Activated CD4-positive, alpha-beta T cell treated with anti-CD3 and anti-CD28 coated beads for 4 hours (primary cell): ENCODE results near the gene SOWAHC.

Experiments used
- DNase-seq, 2 donors: peaks; one replicate each; pipeline ENCODE4 v3.0.0-alpha.2; 2020

SOWAHC gene

DNA sequence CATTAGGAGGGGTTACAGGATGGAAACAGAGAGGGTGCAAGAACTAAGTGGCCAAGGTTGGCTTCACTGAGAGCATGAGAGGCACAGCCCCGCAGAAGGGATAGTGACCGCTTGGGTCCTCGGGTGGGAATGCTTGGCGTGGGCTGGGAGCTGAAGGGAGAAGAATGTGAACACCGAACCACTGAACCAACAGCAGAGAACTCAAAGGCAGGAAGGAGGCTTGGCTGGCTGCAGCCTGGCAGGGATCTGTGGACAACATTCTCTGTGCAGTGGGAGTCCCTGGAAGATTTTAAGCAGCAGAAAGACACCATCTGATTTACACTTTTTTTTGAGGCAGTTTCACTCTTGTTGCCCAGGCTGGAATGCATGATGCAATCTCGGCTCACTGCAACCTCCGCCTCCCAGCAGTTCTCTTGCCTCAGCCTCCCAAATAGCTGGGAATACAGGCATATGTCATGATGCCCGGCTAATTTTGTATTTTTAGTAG lies 33.9 kb downstream of the SOWAHC start:
- DNase-seq, result no peak

DNA sequence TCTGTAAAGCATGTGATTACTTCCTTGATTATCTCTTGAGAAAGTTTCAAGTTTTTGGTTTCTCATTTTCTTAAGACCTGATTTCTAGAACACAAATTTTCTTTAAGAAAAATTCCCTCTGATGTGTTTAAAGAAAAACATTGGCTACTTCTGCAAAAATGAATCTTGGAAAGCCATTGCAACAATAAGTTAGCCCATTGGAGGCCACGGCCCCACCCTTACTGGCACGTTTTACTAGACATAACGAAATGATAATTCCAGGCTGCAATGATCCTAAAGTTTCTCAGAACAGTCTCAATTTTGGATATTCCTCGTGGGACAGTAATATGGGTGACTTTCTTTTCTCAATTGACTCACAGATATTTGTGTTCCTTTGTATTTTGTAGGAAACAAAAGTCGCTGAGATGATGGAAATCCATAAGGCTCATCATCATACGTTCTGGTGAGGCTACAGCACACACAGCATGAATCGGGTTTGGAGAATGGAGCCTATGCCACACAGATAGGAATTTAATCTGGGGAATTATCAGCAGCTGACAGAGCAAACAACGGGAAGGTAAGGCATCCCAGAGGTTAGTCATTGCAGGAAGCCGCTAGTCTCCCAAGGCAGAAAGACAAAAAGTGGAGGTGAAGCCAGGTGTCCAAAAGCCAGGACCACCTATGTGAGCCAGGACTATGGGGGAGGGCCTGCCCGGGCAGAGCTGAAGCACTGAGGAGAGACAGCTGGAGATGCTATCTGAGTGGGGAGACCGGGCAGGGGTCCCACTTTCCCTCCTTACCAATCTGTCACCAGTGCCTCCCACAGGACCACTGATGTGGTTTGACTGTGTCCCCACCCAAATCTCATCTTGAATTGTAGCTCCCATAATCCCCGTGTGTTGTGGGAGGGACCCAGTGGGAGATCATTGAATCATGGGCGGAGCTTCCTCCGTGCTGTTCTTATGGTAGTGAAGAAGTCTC lies 35.9 kb downstream of the SOWAHC start:
- no peak for DNase-seq

DNA sequence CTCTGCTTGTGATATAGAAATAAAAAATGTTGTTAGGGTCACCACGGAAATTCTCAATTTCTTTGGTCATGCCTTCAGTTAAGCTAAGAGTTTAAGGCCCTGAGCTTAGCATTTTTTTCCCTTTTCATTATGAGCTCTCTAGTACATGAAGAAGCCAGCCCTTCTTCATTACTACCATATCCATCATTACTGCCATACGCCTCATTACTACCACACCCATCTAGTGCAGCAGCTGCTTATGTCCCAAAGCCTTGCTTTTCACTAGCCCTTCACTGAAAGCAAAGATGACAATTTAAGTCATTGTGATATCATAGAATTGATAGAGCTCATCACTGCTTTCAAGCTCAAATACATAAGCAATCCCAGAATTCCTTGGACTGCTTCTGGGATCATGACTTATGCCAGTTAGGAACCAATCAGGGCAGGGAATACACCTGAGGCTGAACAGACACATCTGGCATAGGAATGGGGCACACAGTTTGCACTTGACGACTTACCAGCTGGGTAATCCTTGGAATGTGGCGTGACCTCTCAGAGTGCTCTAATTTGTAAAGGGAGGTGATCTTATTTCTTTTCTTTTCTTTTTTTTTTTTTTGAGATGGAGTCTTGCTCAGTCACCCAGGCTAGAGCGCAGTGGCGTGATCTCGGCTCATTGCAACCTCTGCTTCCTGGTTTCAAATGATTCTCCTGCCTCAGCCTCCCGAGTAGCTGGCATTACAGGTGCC lies 40.3 kb downstream of the SOWAHC start:
- DNase-seq, result no peak

DNA sequence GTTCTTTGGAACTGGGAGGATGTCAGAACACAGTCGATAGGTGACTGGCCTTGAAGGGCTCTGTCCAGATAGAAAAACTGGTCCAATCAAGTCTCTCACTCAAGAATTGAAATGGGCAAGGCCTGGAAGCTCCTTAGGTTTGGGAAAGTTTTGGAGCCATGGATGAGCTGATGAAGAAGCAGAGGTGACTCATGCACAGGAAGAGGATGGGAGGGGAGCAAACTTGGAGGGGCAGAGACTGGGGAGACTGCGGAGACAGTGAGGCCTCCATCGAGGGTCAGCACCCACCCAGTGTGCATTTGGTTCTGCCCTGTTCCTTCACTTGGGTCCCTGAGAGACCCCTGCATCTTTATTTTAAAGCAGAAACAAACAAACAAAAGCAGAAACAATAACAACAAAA lies 41.1 kb downstream of the SOWAHC start:
- no peak for DNase-seq

DNA sequence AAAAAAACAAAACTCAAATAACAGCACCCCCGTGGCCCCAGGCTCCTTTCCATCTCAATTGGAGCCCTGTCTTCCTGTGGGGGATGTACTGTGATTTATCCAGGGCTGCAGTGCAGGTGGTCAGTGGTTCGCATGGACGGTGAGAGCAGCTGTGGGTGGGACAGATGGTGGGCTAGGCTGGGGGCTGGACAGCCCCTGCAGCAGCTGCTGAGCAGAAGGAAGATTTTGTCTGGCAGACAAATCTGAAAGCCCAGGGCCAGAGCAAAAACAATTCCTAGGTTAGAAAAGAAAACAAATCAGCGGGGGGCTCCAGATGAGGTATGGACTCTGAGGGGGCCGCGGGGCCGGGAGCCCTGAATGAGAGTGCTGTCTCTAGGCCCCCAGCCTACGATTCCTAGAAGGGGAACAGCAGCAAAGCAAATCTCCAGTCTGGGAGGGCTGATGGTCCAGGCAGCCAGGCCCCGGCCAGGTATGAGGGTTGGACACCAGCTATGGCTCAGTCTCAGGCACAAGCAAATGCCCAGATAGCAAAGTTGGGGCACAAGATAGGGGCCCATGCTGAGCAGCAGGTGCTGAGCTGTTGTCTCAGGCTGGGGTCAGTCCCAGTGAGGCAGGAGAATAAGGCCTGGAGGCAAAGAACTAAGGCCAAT lies 45.4 kb downstream of the SOWAHC start:
- no peak for DNase-seq

DNA sequence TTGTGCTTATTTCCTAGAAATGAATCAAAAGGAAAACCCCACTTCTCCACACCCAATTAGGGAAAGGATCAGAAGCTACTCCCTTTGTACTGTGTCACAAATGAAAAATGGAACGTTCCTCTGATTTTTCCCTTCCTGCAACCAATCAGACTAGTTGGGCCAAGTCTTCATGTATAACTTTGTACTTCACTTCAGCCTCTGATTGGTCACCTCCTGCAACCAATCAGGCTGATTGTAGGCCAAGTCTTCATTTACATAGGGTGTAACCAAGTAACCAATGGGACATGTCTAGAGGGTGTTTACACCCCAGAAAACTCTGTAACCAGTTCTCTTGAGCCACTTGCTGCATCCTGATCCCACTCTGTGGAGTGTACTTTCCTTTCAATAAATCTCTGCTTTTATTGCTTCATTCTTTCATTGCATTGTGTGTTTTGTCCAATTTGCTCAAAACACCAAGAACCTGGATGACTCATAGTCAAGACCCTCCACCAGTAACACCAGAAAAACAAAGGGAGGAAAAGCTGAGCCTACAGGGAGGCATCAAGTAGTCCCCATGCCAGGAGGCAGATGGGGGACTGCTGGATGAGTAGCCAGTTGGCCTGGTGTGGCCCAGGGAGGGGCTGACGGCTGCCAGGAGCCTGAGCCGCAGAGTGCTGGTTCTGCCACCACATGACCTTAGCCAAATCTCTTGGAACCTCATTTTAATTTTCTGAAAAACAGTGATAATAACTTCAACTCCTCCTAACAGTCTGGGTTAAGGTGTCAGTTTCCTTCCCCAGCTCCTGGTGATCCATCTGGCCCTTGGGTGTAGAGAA lies 46.1 kb downstream of the SOWAHC start:
- DNase-seq, result no peak

DNA sequence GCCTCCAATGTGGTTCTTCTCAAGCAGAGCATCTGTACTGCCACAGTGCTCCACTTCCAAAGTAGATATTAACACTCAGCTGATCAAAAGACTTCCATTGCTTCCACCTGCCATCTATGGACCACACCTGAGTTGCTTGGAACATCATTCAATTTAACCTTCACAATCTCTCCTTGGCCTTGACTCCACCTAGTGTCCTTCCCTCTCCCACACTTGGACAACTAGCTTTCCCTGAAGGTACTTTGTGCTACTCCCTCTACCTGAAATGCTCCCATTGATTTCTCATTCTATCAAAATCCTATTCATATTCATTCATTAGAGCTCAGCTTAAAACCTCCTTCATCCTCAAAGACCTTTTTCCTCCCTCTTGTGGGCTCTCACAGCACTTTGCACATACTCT lies 48.7 kb downstream of the SOWAHC start:
- DNase-seq, result no peak

DNA sequence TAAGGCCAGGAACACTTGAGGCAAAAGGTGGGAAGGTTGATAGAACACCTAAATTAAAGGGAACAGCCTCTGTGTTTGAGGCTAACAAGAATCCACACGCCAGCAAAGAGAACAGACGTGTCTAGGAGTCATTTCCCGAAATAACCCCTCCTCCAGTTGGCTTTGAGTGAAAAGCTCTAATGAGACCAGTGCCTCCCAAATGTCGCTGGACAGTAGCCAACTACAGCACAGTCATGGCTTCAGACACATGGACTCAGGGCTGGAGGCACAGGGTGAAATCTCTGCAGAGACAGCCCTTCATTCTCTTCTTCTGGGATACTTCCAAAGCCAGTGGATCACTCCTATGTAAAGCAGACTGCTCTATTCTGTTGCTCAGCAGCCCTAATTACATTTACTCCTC lies 49.6 kb downstream of the SOWAHC start:
- DNase-seq, result no peak

DNA sequence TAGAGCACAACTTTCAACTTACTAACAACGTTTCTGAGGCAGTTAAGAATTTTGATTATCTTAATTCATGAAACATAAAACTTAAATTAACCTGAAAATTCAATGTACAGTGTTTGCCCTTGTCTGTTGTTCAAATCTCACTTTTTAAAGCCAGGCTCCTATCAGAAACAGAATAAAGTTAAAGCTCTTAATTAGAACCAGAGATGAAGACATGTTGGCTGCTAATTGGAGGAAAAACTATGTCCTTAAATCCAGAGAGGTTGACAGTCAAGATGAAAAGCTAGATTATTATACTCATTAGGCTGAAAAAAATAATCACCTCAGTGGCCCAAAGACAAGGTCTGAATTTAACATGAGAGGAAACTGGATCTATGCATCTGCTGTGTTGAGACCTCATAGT lies 52.3 kb downstream of the SOWAHC start:
- no peak for DNase-seq
